Keratinocyte (primary cell): ENCODE results near the gene ZFYVE19. TPM values are rescaled to one million over a fixed set of nuclear protein-coding genes. Genes with fewer than 3 reads are reported as not detected.

Experiments used
- DNase-seq: peaks from one replicate; pipeline ENCODE4 v3.0.0-alpha.2; 2011; ENCODE audit warnings: low read depth, missing footprints, low spot score
- FAIRE-seq: peaks from 2 replicates; lab custom pipeline; 2011; peaks lifted over from hg19 to GRCh38; lab: Jason Lieb, UNC
- H2AFZ ChIP-seq: 2 replicates; pipeline ENCODE4 v1.6.0; 2012; ENCODE audit warnings: low read length, control low read depth, inconsistent platforms; ENCODE audit not compliant: control insufficient read depth
- H3K27ac ChIP-seq: 2 replicates; pipeline ENCODE4 v1.5.1; 2011; ENCODE audit warnings: low read length; ENCODE audit not compliant: control insufficient read depth, insufficient read depth
- H3K27me3 ChIP-seq: 3 replicates; pipeline ENCODE4 v1.6.0; 2011; ENCODE audit warnings: low read length; ENCODE audit not compliant: control insufficient read depth, insufficient read depth; ENCODE audit errors: extremely low read depth
- H3K36me3 ChIP-seq, 2 experiments: 2 replicates in 1 of 2; 3 replicates in 1 of 2; pipeline ENCODE4 v1.5.1; 2011; ENCODE audit warnings: low read length in 2 of 2, mild to moderate bottlenecking in 1 of 2; ENCODE audit not compliant: control insufficient read depth in 2 of 2, insufficient read depth in 2 of 2; ENCODE audit errors: extremely low read depth in 1 of 2
- H3K4me1 ChIP-seq: 3 replicates; pipeline ENCODE4 v1.5.1; 2011; ENCODE audit warnings: low read length; ENCODE audit not compliant: control insufficient read depth, insufficient read depth; ENCODE audit errors: extremely low read depth
- H3K4me2 ChIP-seq: 3 replicates; pipeline ENCODE4 v1.6.0; 2011; ENCODE audit warnings: low read depth, low read length; ENCODE audit not compliant: control insufficient read depth, insufficient read depth; ENCODE audit errors: extremely low read depth
- H3K4me3 ChIP-seq, 3 experiments: fragments of 200-600 bp in 1 of 3; sonication (generic) in 1 of 3; 2 replicates in 2 of 3; 3 replicates in 1 of 3; pipeline ENCODE4 v1.5.1; 2011 to 2016; ENCODE audit warnings: low read length in 3 of 3, mild to moderate bottlenecking in 3 of 3, control low read depth in 2 of 3, inconsistent platforms in 1 of 3, low read depth in 1 of 3, mixed read lengths in 1 of 3, mixed run types in 1 of 3, moderate library complexity in 1 of 3; ENCODE audit not compliant: control insufficient read depth in 2 of 3, insufficient read depth in 2 of 3; ENCODE audit errors: extremely low read depth in 1 of 3
- H3K79me2 ChIP-seq: 2 replicates; pipeline ENCODE4 v1.6.0; 2012; ENCODE audit warnings: low read length; ENCODE audit not compliant: control insufficient read depth, insufficient read depth
- H3K9ac ChIP-seq: 3 replicates; pipeline ENCODE4 v1.6.0; 2011; ENCODE audit warnings: low read length; ENCODE audit not compliant: control insufficient read depth, insufficient read depth; ENCODE audit errors: extremely low read depth
- H3K9me1 ChIP-seq: 3 replicates; pipeline ENCODE4 v1.6.0; 2011; ENCODE audit warnings: low read length; ENCODE audit not compliant: control insufficient read depth, insufficient read depth; ENCODE audit errors: extremely low read depth
- H3K9me3 ChIP-seq: 2 replicates; pipeline ENCODE4 v1.5.1; 2012; ENCODE audit warnings: low read depth, low read length; ENCODE audit not compliant: control insufficient read depth
- H4K20me1 ChIP-seq: 3 replicates; pipeline ENCODE4 v1.6.0; 2011; ENCODE audit warnings: low read length; ENCODE audit not compliant: control insufficient read depth, insufficient read depth; ENCODE audit errors: extremely low read depth
- CTCF ChIP-seq, 3 experiments: IDR thresholded peaks in 1 of 3; conservative IDR thresholded peaks in 1 of 3; optimal IDR thresholded peaks in 1 of 3; 2 replicates in 2 of 3; 3 replicates in 1 of 3; pipeline versions ENCODE3 to v1.5.1; 2011; ENCODE audit warnings: low read length in 3 of 3, mild to moderate bottlenecking in 3 of 3, moderate library complexity in 2 of 3, control low read depth in 1 of 3, inconsistent platforms in 1 of 3; ENCODE audit not compliant: insufficient read depth in 2 of 3; ENCODE audit errors: extremely low read depth in 1 of 3
- EZH2 ChIP-seq: IDR thresholded peaks from one replicate; pipeline ENCODE4 v1.6.1; 2012; ENCODE audit warnings: inconsistent platforms, mild to moderate bottlenecking, low read length, moderate library complexity
- dilution Hi-C: fragments of 300-500 bp; cut with MboI; formaldehyde crosslinking; loops from one replicate; pipeline ENCODE4 v1.7.0; 2020; ENCODE audit warnings: low sequenced_read_pairs; ENCODE audit not compliant: extremely low pct_ligation_motif_present
- polyA plus RNA-seq, 5 experiments: library from polyadenylated mRNA; depleted of rRNA in 3 of 5; stranded (reverse) in 3 of 5; stranded (forward) in 1 of 5; unstranded in 1 of 5; fragments of >200 nt; gene quantifications; 1 replicate in 1 of 5; 2 replicates in 3 of 5; 3 replicates in 1 of 5; pipeline versions ENCODE4 v1.2.1 to v1.2.3, GENCODE V29; 2011 to 2012; ENCODE audit warnings: missing spikeins in 2 of 5, low read depth in 1 of 5, low replicate concordance in 1 of 5

The ZFYVE19 gene
- polyA plus RNA-seq, 1 donor (not counting 4 experiments of a cell fraction or from before 2014, with no cell fraction given), result 19.0 TPM

- DNase-seq, result no peak
- TF ChIP-seq CTCF (optimal IDR thresholded peaks at IDR 0.05 in 1 of 3, IDR thresholded peaks at IDR 0.05 in 1 of 3, conservative IDR thresholded peaks at IDR 0.05 in 1 of 3; ENCODE audit: extremely low read depth in 1 of 3, insufficient read depth in 2 of 3, low read length in 3 of 3) (no peak), EZH2 (no peak)
- H3K9me3 ChIP-seq, result no peaks in the 10 kb centered on the region
- no peaks in the 10 kb centered on the region for H3K79me2 ChIP-seq
- peaks cover 50% of the 10 kb centered on the region for H3K4me1 ChIP-seq
- H3K9ac ChIP-seq, result peak overlapping the region; percentile 80
- H3K36me3 ChIP-seq, result peaks cover 23 to 25% of the 10 kb centered on the region in 2 experiments
- no peaks in the 10 kb centered on the region for H3K27me3 ChIP-seq
- no peak for FAIRE-seq
- no peak overlapping the region for H2AFZ ChIP-seq
- H4K20me1 ChIP-seq, result no peaks in the 10 kb centered on the region
- H3K27ac ChIP-seq, result peak overlapping the region; percentile 91
- dilution Hi-C loops, result no loop called here
- peak overlapping the region; percentile 77 for H3K4me2 ChIP-seq
- H3K9me1 ChIP-seq, result peaks cover 2% of the 10 kb centered on the region
- peak overlapping the region in 2 of 3 experiments; percentile 13 to 49 for H3K4me3 ChIP-seq
Measured at GRCh38 chr15:40770147-40770721, 36.7 kb upstream of the ZFYVE19 start.

- Histone ChIP-seq H2AFZ (no peak overlapping the region), H3K27me3 (no peaks in the 10 kb centered on the region), H3K27ac (no peak overlapping the region), H3K4me1 (peaks cover 42% of the 10 kb centered on the region), H4K20me1 (no peaks in the 10 kb centered on the region), H3K4me3 (no peak overlapping the region), H3K9me1 (peaks cover 2% of the 10 kb centered on the region), H3K4me2 (no peak overlapping the region), H3K9ac (no peak overlapping the region), H3K36me3 (peaks cover 30 to 32% of the 10 kb centered on the region in 2 experiments), H3K79me2 (no peaks in the 10 kb centered on the region), H3K9me3 (no peaks in the 10 kb centered on the region)
- DNase-seq (no peak), FAIRE-seq (no peak)
- no peak for TF ChIP-seq CTCF (optimal IDR thresholded peaks at IDR 0.05 in 1 of 3, IDR thresholded peaks at IDR 0.05 in 1 of 3, conservative IDR thresholded peaks at IDR 0.05 in 1 of 3; ENCODE audit: extremely low read depth in 1 of 3, insufficient read depth in 2 of 3, low read length in 3 of 3)
- no peak for TF ChIP-seq EZH2
- dilution Hi-C loops, result no loop called here
Measured at GRCh38 chr15:40771242-40771641, 35.6 kb upstream of the ZFYVE19 start.
